Neural progenitor cell (in vitro differentiated cells): ENCODE measurements around the gene RALB. TPM values are rescaled to one million over a fixed set of nuclear protein-coding genes. Genes with fewer than 3 reads are reported as not detected.

Experiments used
- DNase-seq: peaks from one replicate; pipeline ENCODE4 v3.0.0-alpha.2; 2016; ENCODE audit warnings: low spot score
- H2AFZ ChIP-seq: fragments of 200-600 bp; sonication (generic); replicated peaks from 2 replicates; pipeline ENCODE4 v1.6.1; 2016; ENCODE audit warnings: antibody characterized with exemption
- H3F3A ChIP-seq: fragments of 200-600 bp; sonication (generic); 2 replicates; pipeline ENCODE4 v1.6.1; 2016; ENCODE audit warnings: antibody characterized with exemption, low read depth
- H3K27ac ChIP-seq: fragments of 200-600 bp; sonication (generic); 2 replicates; pipeline ENCODE4 v1.5.1; 2016; ENCODE audit warnings: mild to moderate bottlenecking
- H3K27me3 ChIP-seq: fragments of 200-600 bp; sonication (generic); 2 replicates; pipeline ENCODE4 v1.6.1; 2016; ENCODE audit warnings: mild to moderate bottlenecking, moderate library complexity
- H3K36me3 ChIP-seq: fragments of 200-600 bp; sonication (generic); 2 replicates; pipeline ENCODE4 v1.5.1; 2016
- H3K4me1 ChIP-seq: fragments of 200-600 bp; sonication (generic); 2 replicates; pipeline ENCODE4 v1.6.1; 2016; ENCODE audit warnings: mixed run types
- H3K4me2 ChIP-seq: fragments of 200-600 bp; sonication (generic); 2 replicates; pipeline ENCODE4 v1.6.1; 2016
- H3K4me3 ChIP-seq: fragments of 200-600 bp; sonication (generic); 2 replicates; pipeline ENCODE4 v1.5.1; 2016
- H3K79me2 ChIP-seq: fragments of 200-600 bp; sonication (generic); 2 replicates; pipeline ENCODE4 v1.6.1; 2016; ENCODE audit warnings: low read depth
- H3K9ac ChIP-seq: fragments of 200-600 bp; sonication (generic); 2 replicates; pipeline ENCODE4 v1.6.1; 2016
- H3K9me3 ChIP-seq: fragments of 200-600 bp; sonication (generic); 2 replicates; pipeline ENCODE4 v1.5.1; 2016; ENCODE audit warnings: low read depth
- H4K20me1 ChIP-seq: fragments of 200-600 bp; sonication (generic); 2 replicates; pipeline ENCODE4 v1.6.1; 2016; ENCODE audit warnings: low read depth
- H3K27ac Mint-ChIP-seq: 3 replicates; pipeline ENCODE4 v1.8.0; 2021; ENCODE audit warnings: mixed read lengths
- H3K27me3 Mint-ChIP-seq: 2 replicates; pipeline ENCODE4 v1.8.0; 2022; ENCODE audit warnings: low read depth, mild to moderate bottlenecking, inconsistent platforms, moderate library complexity, mixed read lengths; ENCODE audit not compliant: insufficient read depth
- H3K36me3 Mint-ChIP-seq: 3 replicates; pipeline ENCODE4 v1.8.0; 2021; ENCODE audit warnings: mixed read lengths
- H3K4me1 Mint-ChIP-seq: 3 replicates; pipeline ENCODE4 v1.8.0; 2021; ENCODE audit warnings: mixed read lengths
- H3K4me3 Mint-ChIP-seq: 3 replicates; pipeline ENCODE4 v1.8.0; 2021; ENCODE audit warnings: mild to moderate bottlenecking, moderate library complexity, mixed read lengths
- H3K9me3 Mint-ChIP-seq: 3 replicates; pipeline ENCODE4 v1.8.0; 2020; ENCODE audit warnings: mixed read lengths
- EZH2 ChIP-seq: fragments of 200-600 bp; sonication (generic); IDR thresholded peaks from 2 replicates; pipeline ENCODE4 v1.6.1; 2017; ENCODE audit warnings: antibody characterized with exemption, mild to moderate bottlenecking, moderate library complexity
- EZH2phosphoT487 ChIP-seq: fragments of 200-600 bp; sonication (generic); IDR thresholded peaks from 2 replicates; pipeline ENCODE4 v1.6.1; 2017; ENCODE audit warnings: antibody characterized with exemption
- total RNA-seq: library from RNA; depleted of rRNA; stranded (reverse); fragments of >200 nt; gene quantifications from 2 replicates; pipeline ENCODE4 v1.2.3, GENCODE V29; 2015; ENCODE audit warnings: low replicate concordance
- TF ChIP-seq, protein P1 (sequence below): fragments of 200-600 bp; sonication (generic); IDR thresholded peaks from 2 replicates; pipeline ENCODE4 v1.5.1; 2017; ENCODE audit warnings: antibody characterized with exemption, mild to moderate bottlenecking

RALB gene
- total RNA-seq, 1 donor from 2014 or later: 79.8 TPM

DNA sequence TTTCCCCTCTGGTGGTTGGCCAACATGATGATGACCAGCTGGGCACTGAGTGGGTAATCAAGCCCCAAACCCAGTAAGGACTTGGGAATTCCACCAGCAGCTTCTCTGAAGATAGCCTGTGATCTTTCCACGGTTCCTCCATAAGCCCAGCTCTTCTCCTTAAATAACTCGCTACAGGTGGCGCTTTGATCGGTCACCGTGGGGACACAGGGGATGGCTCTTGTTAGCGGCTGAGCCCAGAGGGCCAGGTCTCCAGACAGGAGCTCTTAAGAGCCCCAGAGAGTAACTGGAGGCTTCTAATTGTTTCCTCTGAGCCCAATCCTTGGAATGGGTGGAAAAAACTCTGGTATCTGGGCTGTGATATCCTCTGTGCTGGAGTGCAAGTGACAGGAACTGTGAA, 79.7 kb downstream of the RALB start:
- TF ChIP-seq, protein P1, sequence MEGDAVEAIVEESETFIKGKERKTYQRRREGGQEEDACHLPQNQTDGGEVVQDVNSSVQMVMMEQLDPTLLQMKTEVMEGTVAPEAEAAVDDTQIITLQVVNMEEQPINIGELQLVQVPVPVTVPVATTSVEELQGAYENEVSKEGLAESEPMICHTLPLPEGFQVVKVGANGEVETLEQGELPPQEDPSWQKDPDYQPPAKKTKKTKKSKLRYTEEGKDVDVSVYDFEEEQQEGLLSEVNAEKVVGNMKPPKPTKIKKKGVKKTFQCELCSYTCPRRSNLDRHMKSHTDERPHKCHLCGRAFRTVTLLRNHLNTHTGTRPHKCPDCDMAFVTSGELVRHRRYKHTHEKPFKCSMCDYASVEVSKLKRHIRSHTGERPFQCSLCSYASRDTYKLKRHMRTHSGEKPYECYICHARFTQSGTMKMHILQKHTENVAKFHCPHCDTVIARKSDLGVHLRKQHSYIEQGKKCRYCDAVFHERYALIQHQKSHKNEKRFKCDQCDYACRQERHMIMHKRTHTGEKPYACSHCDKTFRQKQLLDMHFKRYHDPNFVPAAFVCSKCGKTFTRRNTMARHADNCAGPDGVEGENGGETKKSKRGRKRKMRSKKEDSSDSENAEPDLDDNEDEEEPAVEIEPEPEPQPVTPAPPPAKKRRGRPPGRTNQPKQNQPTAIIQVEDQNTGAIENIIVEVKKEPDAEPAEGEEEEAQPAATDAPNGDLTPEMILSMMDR: no peak
- no peak for TF ChIP-seq EZH2
- no peak for TF ChIP-seq EZH2phosphoT487
- Histone ChIP-seq H3K4me3 (no peak overlapping the region), H3K4me2 (no peak overlapping the region), H3K36me3 (no peaks in the 10 kb centered on the region), H3K27me3 (peaks cover 29% of the 10 kb centered on the region), H4K20me1 (no peaks in the 10 kb centered on the region), H3K9me3 (no peaks in the 10 kb centered on the region), H2AFZ (no peak overlapping the region), H3K9ac (no peak overlapping the region), H3K4me1 (no peaks in the 10 kb centered on the region), H3F3A (no peaks in the 10 kb centered on the region), H3K79me2 (no peaks in the 10 kb centered on the region), H3K27ac (no peak overlapping the region)
- H3K4me1 Mint-ChIP-seq: peaks cover 16% of the 10 kb centered on the region
- H3K27ac Mint-ChIP-seq: no peak overlapping the region
- no peaks in the 10 kb centered on the region for H3K36me3 Mint-ChIP-seq
- DNase-seq: no peak
- H3K27me3 Mint-ChIP-seq: peaks cover 17% of the 10 kb centered on the region
- peaks cover 3% of the 10 kb centered on the region for H3K9me3 Mint-ChIP-seq
- no peak overlapping the region for H3K4me3 Mint-ChIP-seq

DNA sequence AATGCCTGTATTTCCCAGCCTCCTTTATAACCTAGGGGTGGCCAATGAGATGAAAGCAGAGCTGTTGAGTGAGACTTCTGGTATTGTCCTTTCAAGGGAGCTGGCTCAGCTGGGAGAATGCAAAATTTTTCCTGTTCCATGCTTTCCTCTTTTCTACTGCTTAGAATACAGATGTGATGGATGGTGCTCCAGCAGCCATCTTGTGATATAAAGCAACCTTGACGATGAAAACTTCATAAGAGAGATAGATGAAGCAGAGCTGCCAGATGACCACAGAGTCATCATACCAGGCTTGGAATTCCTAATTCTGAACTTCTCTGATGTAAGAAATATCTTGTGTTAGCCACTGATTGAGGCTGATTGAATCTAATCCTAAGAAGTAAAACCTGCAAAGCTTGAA, 81.4 kb downstream of the RALB start:
- Histone ChIP-seq H3F3A (no peaks in the 10 kb centered on the region), H2AFZ (no peak overlapping the region), H3K4me2 (no peak overlapping the region), H4K20me1 (no peaks in the 10 kb centered on the region), H3K36me3 (no peaks in the 10 kb centered on the region), H3K9me3 (no peaks in the 10 kb centered on the region), H3K9ac (no peak overlapping the region), H3K79me2 (no peaks in the 10 kb centered on the region), H3K27me3 (peaks cover 39% of the 10 kb centered on the region), H3K4me1 (no peaks in the 10 kb centered on the region), H3K27ac (no peak overlapping the region), H3K4me3 (no peak overlapping the region)
- peaks cover 28% of the 10 kb centered on the region for H3K4me1 Mint-ChIP-seq
- H3K36me3 Mint-ChIP-seq: no peaks in the 10 kb centered on the region
- H3K27ac Mint-ChIP-seq: no peak overlapping the region
- TF ChIP-seq, protein P1: no peak
- H3K4me3 Mint-ChIP-seq: no peak overlapping the region
- H3K9me3 Mint-ChIP-seq: peaks cover 3% of the 10 kb centered on the region
- peaks cover 17% of the 10 kb centered on the region for H3K27me3 Mint-ChIP-seq
- no peak for DNase-seq

DNA sequence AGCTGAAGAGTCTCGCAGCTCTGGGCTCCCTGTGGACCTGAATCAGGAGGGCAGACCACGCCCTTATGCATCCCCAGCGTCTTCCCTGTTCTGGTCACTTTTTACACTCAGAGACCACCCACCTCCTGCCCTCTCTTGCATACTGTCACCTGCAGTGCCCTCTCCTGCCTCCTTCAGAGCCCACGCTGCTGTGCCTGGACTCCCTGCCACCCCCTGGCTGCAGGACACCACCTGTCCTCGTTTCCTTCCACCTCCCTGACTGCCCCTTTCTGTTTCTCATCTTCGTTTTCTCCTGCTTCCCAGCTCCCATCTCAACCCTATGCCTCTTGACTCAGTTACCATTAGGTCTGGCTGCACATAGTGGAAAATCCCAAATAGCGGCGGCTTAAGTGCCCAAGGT, 84.1 kb downstream of the RALB start:
- Mint-ChIP-seq H3K9me3 (peaks cover 3% of the 10 kb centered on the region), H3K27me3 (peaks cover 26% of the 10 kb centered on the region), H3K27ac (no peak overlapping the region), H3K4me1 (peaks cover 20% of the 10 kb centered on the region), H3K4me3 (no peak overlapping the region), H3K36me3 (no peaks in the 10 kb centered on the region)
- Histone ChIP-seq H3K9me3 (no peaks in the 10 kb centered on the region), H3K36me3 (no peaks in the 10 kb centered on the region), H3K27ac (no peak overlapping the region), H3F3A (no peaks in the 10 kb centered on the region), H3K4me2 (no peak overlapping the region), H4K20me1 (no peaks in the 10 kb centered on the region), H3K27me3 (peaks cover 65% of the 10 kb centered on the region), H3K4me1 (no peaks in the 10 kb centered on the region), H3K9ac (no peak overlapping the region), H3K4me3 (no peak overlapping the region), H3K79me2 (no peaks in the 10 kb centered on the region), H2AFZ (no peak overlapping the region)
- no peak for DNase-seq
- no peak for TF ChIP-seq EZH2phosphoT487
- no peak for TF ChIP-seq EZH2
- TF ChIP-seq, protein P1: no peak

DNA sequence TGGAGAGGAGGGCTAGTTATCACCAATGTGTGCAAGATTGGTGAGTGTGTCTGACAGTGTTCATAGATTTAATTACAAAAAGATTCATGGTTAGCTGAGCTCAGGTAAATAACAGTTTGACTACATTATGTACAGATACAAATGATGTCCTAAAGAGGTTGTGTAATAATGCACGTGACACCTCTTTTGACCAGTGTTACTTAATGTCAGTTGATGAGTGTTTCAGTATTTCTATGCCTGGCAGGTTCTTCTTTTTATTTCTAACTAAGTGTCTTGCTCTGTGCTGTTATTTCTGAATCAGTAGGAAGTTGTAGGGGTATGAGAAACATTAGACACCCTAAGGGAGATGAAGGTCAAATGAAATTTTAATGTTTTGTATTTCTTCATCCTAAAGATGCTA, 85.4 kb downstream of the RALB start:
- Mint-ChIP-seq H3K27ac (no peak overlapping the region), H3K27me3 (peaks cover 36% of the 10 kb centered on the region), H3K9me3 (peaks cover 3% of the 10 kb centered on the region), H3K4me1 (peaks cover 24% of the 10 kb centered on the region), H3K4me3 (no peak overlapping the region), H3K36me3 (no peaks in the 10 kb centered on the region)
- H3K4me1 ChIP-seq: no peaks in the 10 kb centered on the region
- no peaks in the 10 kb centered on the region for H3K9me3 ChIP-seq
- H3K36me3 ChIP-seq: no peaks in the 10 kb centered on the region
- no peak overlapping the region for H3K9ac ChIP-seq
- H3K79me2 ChIP-seq: no peaks in the 10 kb centered on the region
- H3K4me2 ChIP-seq: no peak overlapping the region
- H3K27ac ChIP-seq: no peak overlapping the region
- no peaks in the 10 kb centered on the region for H3F3A ChIP-seq
- TF ChIP-seq, protein P1: no peak
- no peak for TF ChIP-seq EZH2phosphoT487
- TF ChIP-seq EZH2: no peak
- H4K20me1 ChIP-seq: peaks cover 5% of the 10 kb centered on the region
- peaks cover 69% of the 10 kb centered on the region for H3K27me3 ChIP-seq
- DNase-seq: no peak
- no peak overlapping the region for H2AFZ ChIP-seq
- no peak overlapping the region for H3K4me3 ChIP-seq
